IMR-90 (cell line): ENCODE measurements around the gene SPAG8. TPM values are rescaled to one million over a fixed set of nuclear protein-coding genes. Genes with fewer than 3 reads are reported as not detected.
A peak's percentile ranks its signal among the peaks of the same experiment; 100 is the strongest.

Experiments
- ATAC-seq: fragments of 200-7000 bp; cut with Tn5 transposase; 2 replicates; pipeline ENCODE4 v1.9.1; 2020; ENCODE audit warnings: low read depth, mild to moderate bottlenecking, moderate library complexity
- BruUV-seq: library from RNA; stranded (reverse); fragments of 400-500 nt; replicated peaks from 2 replicates; lab custom pipeline; 2021; lab: Mats Ljungman, UMichigan
- CTCF ChIA-PET: fragments of 300-600 bp; formaldehyde crosslinking; extraction: SDS; loops from one replicate; lab custom pipeline; 2021; ENCODE audit warnings: antibody characterized with exemption; lab: Yijun Ruan, JAX
- POLR2A ChIA-PET: fragments of 300-600 bp; sonication (Branson Sonifier 250); formaldehyde crosslinking; loops from one replicate; lab custom pipeline; 2022; ENCODE audit warnings: antibody characterized with exemption; ENCODE audit not compliant: unreplicated experiment; lab: Charles Lee
- DNase-seq: peaks from one replicate; pipeline ENCODE4 v3.0.0; 2013
- H2AFZ ChIP-seq: replicated peaks from 2 replicates; pipeline ENCODE3; 2013; ENCODE audit warnings: low read length, mild to moderate bottlenecking; ENCODE audit not compliant: poor library complexity
- H2AK5ac ChIP-seq: 2 replicates; pipeline ENCODE4 v1.6.1; 2013; ENCODE audit warnings: low read depth, low read length, inconsistent platforms
- H2AK9ac ChIP-seq: replicated peaks from 2 replicates; pipeline ENCODE3; 2013; ENCODE audit warnings: mild to moderate bottlenecking, low read depth, low read length, moderate library complexity; ENCODE audit not compliant: poor library complexity
- H2BK120ac ChIP-seq: 2 replicates; pipeline ENCODE4 v1.6.1; 2013; ENCODE audit warnings: low read depth, low read length, inconsistent platforms
- H2BK15ac ChIP-seq: 3 replicates; pipeline ENCODE4 v1.6.1; 2013; ENCODE audit warnings: low read depth, low read length, inconsistent platforms
- H2BK20ac ChIP-seq: 2 replicates; pipeline ENCODE4 v1.6.1; 2013; ENCODE audit warnings: low read depth, mild to moderate bottlenecking, inconsistent platforms, low read length, moderate library complexity
- H2BK5ac ChIP-seq: 2 replicates; pipeline ENCODE4 v1.6.1; 2013; ENCODE audit warnings: mild to moderate bottlenecking, low read depth, low read length, inconsistent platforms; ENCODE audit not compliant: poor library complexity, severe bottlenecking
- H3K14ac ChIP-seq: replicated peaks from 2 replicates; pipeline ENCODE4 v1.6.1; 2013; ENCODE audit warnings: low read depth, low read length, inconsistent platforms
- H3K18ac ChIP-seq: 2 replicates; pipeline ENCODE4 v1.6.1; 2013; ENCODE audit warnings: low read depth, low read length, control low read depth
- H3K23ac ChIP-seq: 2 replicates; pipeline ENCODE4 v1.6.1; 2013; ENCODE audit warnings: low read depth, low read length, inconsistent platforms
- H3K27ac ChIP-seq: 2 replicates; pipeline ENCODE4 v1.5.1; 2013; ENCODE audit warnings: mild to moderate bottlenecking, control low read depth, low read length; ENCODE audit not compliant: insufficient read depth
- H3K27me3 ChIP-seq: 2 replicates; pipeline ENCODE4 v1.6.1; 2013; ENCODE audit warnings: low read length; ENCODE audit not compliant: control insufficient read depth, insufficient read depth
- H3K36me3 ChIP-seq: 2 replicates; pipeline ENCODE4 v1.6.1; 2013; ENCODE audit warnings: low read length, mixed read lengths; ENCODE audit not compliant: control insufficient read depth, insufficient read depth
- H3K4ac ChIP-seq: 2 replicates; pipeline ENCODE4 v1.6.1; 2013; ENCODE audit warnings: low read depth, low read length, inconsistent platforms
- H3K4me1 ChIP-seq: 2 replicates; pipeline ENCODE4 v1.6.1; 2013; ENCODE audit warnings: low read length, mixed read lengths; ENCODE audit not compliant: control insufficient read depth, insufficient read depth
- H3K4me2 ChIP-seq: 2 replicates; pipeline ENCODE4 v1.6.1; 2013; ENCODE audit warnings: low read depth, mild to moderate bottlenecking, control low read depth, low read length, moderate library complexity
- H3K4me3 ChIP-seq: 2 replicates; pipeline ENCODE4 v1.5.1; 2013; ENCODE audit warnings: low read depth, mild to moderate bottlenecking, control low read depth, low read length, moderate library complexity; ENCODE audit not compliant: insufficient read depth
- H3K56ac ChIP-seq: 2 replicates; pipeline ENCODE4 v1.6.1; 2013; ENCODE audit warnings: low read length, inconsistent platforms; ENCODE audit not compliant: insufficient read depth; ENCODE audit errors: extremely low read depth
- H3K79me1 ChIP-seq, 2 experiments: 2 replicates each; pipeline ENCODE4 v1.6.1; 2013; ENCODE audit warnings: low read length in 2 of 2, inconsistent platforms in 1 of 2, low read depth in 1 of 2
- H3K9ac ChIP-seq: 2 replicates; pipeline ENCODE4 v1.6.1; 2013; ENCODE audit warnings: low read depth, low read length, control low read depth
- H3K9me1 ChIP-seq: 2 replicates; pipeline ENCODE4 v1.6.1; 2013; ENCODE audit warnings: low read length, inconsistent platforms; ENCODE audit not compliant: insufficient read depth
- H3K9me3 ChIP-seq: 2 replicates; pipeline ENCODE4 v1.6.1; 2013; ENCODE audit warnings: low read length; ENCODE audit not compliant: control insufficient read depth, insufficient read depth
- H4K20me1 ChIP-seq: 2 replicates; pipeline ENCODE4 v1.6.1; 2013; ENCODE audit warnings: low read length, inconsistent platforms; ENCODE audit not compliant: insufficient read depth
- H4K5ac ChIP-seq: 2 replicates; pipeline ENCODE4 v1.6.1; 2013; ENCODE audit warnings: mild to moderate bottlenecking, low read depth, low read length, control low read depth
- H4K8ac ChIP-seq, 2 experiments: 2 replicates each; pipeline ENCODE4 v1.6.1; 2013; ENCODE audit warnings: low read depth in 2 of 2, low read length in 2 of 2, control low read depth in 1 of 2, inconsistent platforms in 1 of 2
- H4K91ac ChIP-seq: 2 replicates; pipeline ENCODE4 v1.6.1; 2013; ENCODE audit warnings: low read depth, low read length, inconsistent platforms; ENCODE audit not compliant: insufficient read depth
- BHLHE40 ChIP-seq: fragments of 150-350 bp; IDR thresholded peaks from 2 replicates; pipeline ENCODE4 v1.6.1; 2016; ENCODE audit warnings: mild to moderate bottlenecking, low read depth, low read length
- CTCF ChIP-seq: conservative IDR thresholded peaks from 2 replicates; pipeline ENCODE4 v1.5.1; 2012; ENCODE audit warnings: mild to moderate bottlenecking, low read depth, low read length, improper control_type of control experiment
- WGBS, 2 experiments: methylation state at CpG; one replicate each; pipeline versions ENCODE4 v1.1.5 to v1.1.7; 2013; ENCODE audit warnings: missing lambda C conversion rate in 2 of 2; ENCODE audit not compliant: insufficient read length in 1 of 2; ENCODE audit errors: extremely low coverage in 2 of 2; 5-methylcytosine and 5-hydroxymethylcytosine counted together
- dilution Hi-C: fragments of 300-500 bp; cut with HindIII; formaldehyde crosslinking; loops from one replicate; pipeline ENCODE4 v1.14.3; 2018; ENCODE audit warnings: low sequenced_read_pairs; ENCODE audit not compliant: unreplicated experiment
- in situ Hi-C: fragments of 300-500 bp; cut with MboI; formaldehyde crosslinking; loops from 3 replicates; pipeline ENCODE4 v1.14.3; 2019; ENCODE audit warnings: low sequenced_read_pairs, inconsistent platforms, mixed read lengths
- intact Hi-C: fragments of 100-400 bp; cut with micrococcal nuclease; formaldehyde crosslinking; loops from 2 replicates; pipeline ENCODE4 v1.10.0; 2022
- polyA plus RNA-seq, 3 experiments: library from polyadenylated mRNA; depleted of rRNA; stranded (reverse); fragments of >200 nt; gene quantifications; 2 replicates each; pipeline ENCODE4 v1.2.3, GENCODE V29; 2012; ENCODE audit warnings: low replicate concordance in 1 of 3
- total RNA-seq: library from RNA; depleted of rRNA; stranded (reverse); fragments of >200 nt; gene quantifications from 2 replicates; pipeline ENCODE4 v1.2.3, GENCODE V29; 2012

SPAG8 gene
- total and polyA plus RNA-seq, 2 of the 4 experiments (the other 2 are of a cell fraction), result 0.72 to 0.84 TPM

- BruUV-seq, result no TSS peak
- TF ChIP-seq BHLHE40 (no peak), CTCF (0 out of 2 replicates have a peak, but pooled peaks have one; percentile 9)
- Histone ChIP-seq H3K4me3 (no peak overlapping the region), H3K18ac (no peak overlapping the region), H2AK5ac (no peak overlapping the region), H4K91ac (no peak overlapping the region), H2BK5ac (no peak overlapping the region), H2AK9ac (no peak overlapping the region), H3K9ac (no peak overlapping the region), H3K23ac (no peak overlapping the region), H2AFZ (peak overlapping the region; percentile 59), H3K56ac (no peak overlapping the region), H3K27ac (no peak overlapping the region), H2BK20ac (no peak overlapping the region), H3K9me3 (no peaks in the 10 kb centered on the region), H4K5ac (no peak overlapping the region), H3K9me1 (no peaks in the 10 kb centered on the region), H3K36me3 (no peaks in the 10 kb centered on the region), H3K14ac (no peak overlapping the region), H3K4me2 (no peak overlapping the region), H2BK120ac (no peak overlapping the region), H3K4ac (no peak overlapping the region), H3K4me1 (no peaks in the 10 kb centered on the region), H4K8ac (no peak overlapping the region), H3K79me1 (no peaks in the 10 kb centered on the region), H3K27me3 (peaks cover 39% of the 10 kb centered on the region), H4K20me1 (no peaks in the 10 kb centered on the region), H2BK15ac (no peak overlapping the region)
- in situ Hi-C loops (no loop called here), intact Hi-C loops (no loop called here), dilution Hi-C loops (no loop called here)
- ChIA-PET CTCF (no interaction called here), POLR2A (no interaction called here)
- DNase-seq, result peak; percentile 35
- ATAC-seq, result peak; percentile 69
- 69% methylated on average over 14 of the region's 16 CpGs; no CpG with 5 or more reads in 1 of the 2 experiments for WGBS, 2 experiments
These were observed 47.4 kb upstream of the SPAG8 start for GRCh38 chr9:35859310-35859989.
